Right cardiac atrium (tissue), 5 donors: Measurements from ENCODE around the gene ANAPC1. TPM values are rescaled to one million over a fixed set of nuclear protein-coding genes. Genes with fewer than 3 reads are reported as not detected.
"Not testable (repeated sequence)": the region's sequence is repeated elsewhere in the genome, so short reads cannot be mapped to it uniquely, and the experiment has no call there.

Experiments
- ATAC-seq, 2 donors: fragments of 200-7000 bp; cut with Tn5 transposase; one replicate each; pipeline versions ENCODE4 v1.8.0 to v1.9.1; 2020; ENCODE audit warnings: moderate library complexity in 2 of 2, mild to moderate bottlenecking in 1 of 2
- DNase-seq, 3 donors: peaks; one replicate each; pipeline ENCODE4 v3.0.0-alpha.2; 2020
- H3K27ac ChIP-seq: one replicate; pipeline ENCODE4 v1.5.1; 2013; ENCODE audit warnings: mild to moderate bottlenecking, low read length, control low read depth, moderate library complexity
- H3K27me3 ChIP-seq: one replicate; pipeline ENCODE4 v1.6.1; 2013; ENCODE audit not compliant: control insufficient read depth, insufficient read depth
- H3K4me1 ChIP-seq: one replicate; pipeline ENCODE4 v1.6.1; 2013; ENCODE audit warnings: low read length; ENCODE audit not compliant: control insufficient read depth, insufficient read depth
- H3K4me3 ChIP-seq: one replicate; pipeline ENCODE4 v1.5.1; 2013; ENCODE audit warnings: low read length, control low read depth
- H3K9me3 ChIP-seq: one replicate; pipeline ENCODE4 v1.6.1; 2013; ENCODE audit warnings: low read length; ENCODE audit not compliant: control insufficient read depth
- WGBS: extraction: QIAGEN DNeasy Blood & Tissue Kit; methylation state at CpG from one replicate; pipeline ENCODE4 v1.1.7; 2013; 5-methylcytosine and 5-hydroxymethylcytosine counted together
- intact Hi-C, 4 donors: fragments of 100-400 bp; cut with DNase I; formaldehyde crosslinking; loops; one replicate each; pipeline versions ENCODE4 v1.11.0 to v1.14.0; 2022 to 2023
- polyA plus RNA-seq: library from polyadenylated mRNA; stranded (reverse); fragments of 200-250 nt; gene quantifications from one replicate; pipeline ENCODE4 v1.2.3, GENCODE V29; 2013
- total RNA-seq, 4 donors: library from RNA; stranded (reverse); fragmentation: NEBNext Ultra II Directional; extraction: Animal tissue kit (Norgen Biotek cat#: 25700); gene quantifications; one replicate each; pipeline ENCODE4 v1.2.1, GENCODE V29; 2021
- donor health status: healthy with polysubstance abuse.
- donor health status: DM: no; HTN: yes; CAD: no.
- donor health status: DM: no; HTN: no; CAD: no.
- donor health status: DM: no; HTN: yes; CAD: no; lungs with severe emphysema.
- donor health status: DM: yes; HTN: yes; CAD: no.

The ANAPC1 gene
- total and polyA plus RNA-seq, 5 donors = 5.2 to 20.7 (median 19.3) TPM

GRCh38 chr2:111872806-111873205, 11.2 kb downstream of the ANAPC1 start:
- ATAC-seq, H3K27me3 ChIP-seq, H3K4me3 ChIP-seq, DNase-seq, H3K4me1 ChIP-seq, H3K27ac ChIP-seq, H3K9me3 ChIP-seq, intact Hi-C loops: not testable (repeated sequence)
- 88% methylated on average over 2 of the region's 2 CpGs for WGBS

GRCh38 chr2:111865124-111865523, 18.9 kb downstream of the ANAPC1 start:
- H3K27ac ChIP-seq, ATAC-seq, H3K9me3 ChIP-seq, H3K4me3 ChIP-seq, H3K4me1 ChIP-seq, DNase-seq, H3K27me3 ChIP-seq, intact Hi-C loops: not testable (repeated sequence)
- WGBS = 45% methylated on average over 2 of the region's 3 CpGs

- DNase-seq, H3K27me3 ChIP-seq, H3K9me3 ChIP-seq, H3K27ac ChIP-seq, H3K4me1 ChIP-seq, intact Hi-C loops, ATAC-seq, H3K4me3 ChIP-seq: not testable (repeated sequence)
- 33% methylated on average over 3 of the region's 3 CpGs for WGBS
These were observed 24.0 kb downstream of the ANAPC1 start for GRCh38 chr2:111860005-111860404.

GRCh38 chr2:111852544-111852943, 31.4 kb downstream of the ANAPC1 start:
- ATAC-seq, H3K4me3 ChIP-seq, H3K27me3 ChIP-seq, H3K27ac ChIP-seq, H3K4me1 ChIP-seq, H3K9me3 ChIP-seq, intact Hi-C loops, DNase-seq: not testable (repeated sequence)
- WGBS = 71% methylated on average over 3 of the region's 3 CpGs

GRCh38 chr2:111850646-111851045, 33.3 kb downstream of the ANAPC1 start:
- H3K27me3 ChIP-seq, intact Hi-C loops, H3K9me3 ChIP-seq, H3K27ac ChIP-seq, H3K4me1 ChIP-seq, H3K4me3 ChIP-seq: not testable (repeated sequence)
- WGBS = 13% methylated on average over 4 of the region's 4 CpGs
- ATAC-seq = peak; percentile 50 to 63
- DNase-seq = peak in 2 of 3 donors; percentile 18 to 47

GRCh38 chr2:111839625-111840282, 44.2 kb downstream of the ANAPC1 start:
- 36% methylated on average over 2 of the region's 3 CpGs for WGBS
- H3K4me1 ChIP-seq, intact Hi-C loops, DNase-seq, H3K4me3 ChIP-seq, H3K9me3 ChIP-seq, H3K27ac ChIP-seq, H3K27me3 ChIP-seq: not testable (repeated sequence)
- peak; percentile 43 to 49 for ATAC-seq

- DNase-seq, H3K4me1 ChIP-seq, H3K4me3 ChIP-seq, intact Hi-C loops, H3K27me3 ChIP-seq, ATAC-seq, H3K9me3 ChIP-seq, H3K27ac ChIP-seq: not testable (repeated sequence)
- WGBS = 67% methylated on average over 1 of the region's 1 CpG
These were observed 45.0 kb downstream of the ANAPC1 start for GRCh38 chr2:111838992-111839391.

- intact Hi-C loops, H3K27ac ChIP-seq, H3K27me3 ChIP-seq, ATAC-seq, DNase-seq, H3K4me3 ChIP-seq, H3K4me1 ChIP-seq, H3K9me3 ChIP-seq: not testable (repeated sequence)
- 89% methylated on average over 3 of the region's 3 CpGs for WGBS
These were observed 49.8 kb downstream of the ANAPC1 start for GRCh38 chr2:111834221-111834620.

GRCh38 chr2:111830479-111830878, 53.5 kb downstream of the ANAPC1 start:
- H3K4me3 ChIP-seq, DNase-seq, H3K27me3 ChIP-seq, H3K9me3 ChIP-seq, intact Hi-C loops, H3K27ac ChIP-seq, ATAC-seq, H3K4me1 ChIP-seq: not testable (repeated sequence)
- whole genome bisulfite sequencing = 100% methylated on average over 1 of the region's 1 CpG

GRCh38 chr2:111828217-111828766, 55.7 kb downstream of the ANAPC1 start:
- H3K4me3 ChIP-seq, H3K27ac ChIP-seq, intact Hi-C loops, DNase-seq, H3K27me3 ChIP-seq, H3K9me3 ChIP-seq, H3K4me1 ChIP-seq, ATAC-seq: not testable (repeated sequence)
- 71% methylated on average over 4 of the region's 4 CpGs for WGBS

- ATAC-seq, H3K9me3 ChIP-seq, H3K27me3 ChIP-seq, intact Hi-C loops, H3K4me1 ChIP-seq, H3K4me3 ChIP-seq, DNase-seq, H3K27ac ChIP-seq: not testable (repeated sequence)
- 89% methylated on average over 1 of the region's 7 CpGs for WGBS
These were observed 70.9 kb downstream of the ANAPC1 start for GRCh38 chr2:111812970-111813622.
